Measurements from ENCODE around the gene ST3GAL3. TPM values are rescaled to one million over a fixed set of nuclear protein-coding genes. Genes with fewer than 3 reads are reported as not detected.
"Not testable (repeated sequence)": the region's sequence is repeated elsewhere in the genome, so short reads cannot be mapped to it uniquely, and the experiment has no call there.

Gene ST3GAL3
- polyA plus RNA-seq, 1 of the 3 experiments (the other 2 are of a cell fraction), result 20.6 TPM

- TF ChIP-seq EZH2phosphoT487 (IDR thresholded peaks at IDR 0.05; ENCODE audit: borderline replicate concordance, low read depth), result no peak
- no peak for TF ChIP-seq FOXM1 (IDR thresholded peaks at IDR 0.05; ENCODE audit: low read depth)
These were observed 68.9 kb downstream of the ST3GAL3 start (continued) for GRCh38 chr1:43776043-43776761.

DNA sequence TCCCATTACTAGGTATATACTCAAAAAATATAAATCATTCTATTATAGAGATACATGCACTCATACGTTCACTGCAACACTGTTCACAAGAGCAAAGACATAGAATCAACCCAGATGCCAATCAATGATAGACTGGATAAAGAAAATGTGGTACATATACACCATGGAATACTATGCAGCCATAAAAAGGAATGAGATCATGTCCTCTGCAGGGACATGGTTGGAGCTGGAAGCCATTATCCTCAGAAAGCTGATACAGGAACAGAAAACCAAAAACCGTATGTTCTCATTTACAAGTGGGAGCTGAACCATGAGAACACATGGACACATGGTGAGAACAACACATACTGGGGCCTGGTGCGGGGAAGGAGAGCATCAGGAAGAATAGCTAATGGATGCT, 70.6 kb downstream of the ST3GAL3 start:
- H3K4me3 ChIP-seq (ENCODE audit: low read depth in 2 of 2, low read length in 1 of 2); H3K79me2 ChIP-seq (ENCODE audit: insufficient read depth); H3K27me3 ChIP-seq (ENCODE audit: insufficient read depth); DNase-seq; POLR2A ChIA-PET; CTCF ChIA-PET; H3K9me2 ChIP-seq; H3K9ac ChIP-seq; H3K4me1 ChIP-seq (ENCODE audit: control insufficient read depth in 1 of 2, insufficient read depth in 2 of 2, low read depth in 1 of 2, low read length in 1 of 2); H3K4me2 ChIP-seq; H3K9me3 ChIP-seq; H3K27ac ChIP-seq (ENCODE audit: low read depth in 2 of 2, low read length in 1 of 2); H2AFZ ChIP-seq (ENCODE audit: low read depth); H4K20me1 ChIP-seq (ENCODE audit: insufficient read depth): not testable (repeated sequence)
- Histone ChIP-seq H3F3A (replicated peaks; ENCODE audit: insufficient read depth) (peaks cover 18% of the 10 kb centered on the region), H3K36me3 (replicated peaks in 1 of 2; ENCODE audit: control insufficient read depth in 1 of 2, insufficient read depth in 2 of 2, low read length in 1 of 2) (peaks cover 0 to 32% of the 10 kb centered on the region in 2 experiments)
- whole genome bisulfite sequencing (ENCODE audit: low lambda C conversion rate), result 88% methylated on average over 3 of the region's 3 CpGs

DNA sequence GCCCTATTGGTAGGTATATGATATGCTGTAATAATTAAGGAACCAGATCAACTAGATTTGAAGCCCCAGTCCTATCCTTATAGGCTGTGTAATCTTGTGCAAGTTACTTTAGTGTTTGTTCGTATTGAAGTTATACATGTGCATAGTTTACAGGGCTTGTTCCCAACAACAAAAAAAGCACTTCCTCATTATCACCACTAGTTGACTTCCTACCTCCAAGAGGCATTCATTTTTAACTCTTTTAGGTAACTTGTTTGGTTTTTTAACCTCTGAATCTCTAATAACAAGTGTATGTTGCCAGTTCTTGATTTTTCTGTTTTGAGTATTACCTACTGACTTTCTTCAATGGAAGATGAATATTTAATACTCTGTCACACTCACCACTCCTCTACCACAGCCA, 71.9 kb downstream of the ST3GAL3 start:
- WGBS (ENCODE audit: low lambda C conversion rate), result 93% methylated on average over 1 of the region's 1 CpG
- ChIA-PET CTCF (no interaction called here), POLR2A (no interaction called here)
- Histone ChIP-seq H2AFZ (ENCODE audit: low read depth) (no peak overlapping the region), H3K9ac (no peak overlapping the region), H3K4me1 (ENCODE audit: control insufficient read depth in 1 of 2, insufficient read depth in 2 of 2, low read depth in 1 of 2, low read length in 1 of 2) (peaks cover 9 to 14% of the 10 kb centered on the region in 2 experiments; a peak in 2 of 4 replicates), H3K36me3 (replicated peaks in 1 of 2; ENCODE audit: control insufficient read depth in 1 of 2, insufficient read depth in 2 of 2, low read length in 1 of 2) (peaks cover 0 to 24% of the 10 kb centered on the region in 2 experiments), H3K27ac (ENCODE audit: low read depth in 2 of 2, low read length in 1 of 2) (no peak overlapping the region), H3K9me3 (peaks cover 4% of the 10 kb centered on the region; the same call in 1 of the 2 replicates), H3F3A (replicated peaks; ENCODE audit: insufficient read depth) (peaks cover 13% of the 10 kb centered on the region), H3K79me2 (ENCODE audit: insufficient read depth) (peaks cover 8% of the 10 kb centered on the region), H4K20me1 (ENCODE audit: insufficient read depth) (no peaks in the 10 kb centered on the region), H3K27me3 (ENCODE audit: insufficient read depth) (no peaks in the 10 kb centered on the region), H3K9me2 (no peaks in the 10 kb centered on the region), H3K4me3 (ENCODE audit: low read depth in 2 of 2, low read length in 1 of 2) (no peak overlapping the region), H3K4me2 (no peak overlapping the region)
- no peak for DNase-seq
- TF ChIP-seq, protein P1, sequence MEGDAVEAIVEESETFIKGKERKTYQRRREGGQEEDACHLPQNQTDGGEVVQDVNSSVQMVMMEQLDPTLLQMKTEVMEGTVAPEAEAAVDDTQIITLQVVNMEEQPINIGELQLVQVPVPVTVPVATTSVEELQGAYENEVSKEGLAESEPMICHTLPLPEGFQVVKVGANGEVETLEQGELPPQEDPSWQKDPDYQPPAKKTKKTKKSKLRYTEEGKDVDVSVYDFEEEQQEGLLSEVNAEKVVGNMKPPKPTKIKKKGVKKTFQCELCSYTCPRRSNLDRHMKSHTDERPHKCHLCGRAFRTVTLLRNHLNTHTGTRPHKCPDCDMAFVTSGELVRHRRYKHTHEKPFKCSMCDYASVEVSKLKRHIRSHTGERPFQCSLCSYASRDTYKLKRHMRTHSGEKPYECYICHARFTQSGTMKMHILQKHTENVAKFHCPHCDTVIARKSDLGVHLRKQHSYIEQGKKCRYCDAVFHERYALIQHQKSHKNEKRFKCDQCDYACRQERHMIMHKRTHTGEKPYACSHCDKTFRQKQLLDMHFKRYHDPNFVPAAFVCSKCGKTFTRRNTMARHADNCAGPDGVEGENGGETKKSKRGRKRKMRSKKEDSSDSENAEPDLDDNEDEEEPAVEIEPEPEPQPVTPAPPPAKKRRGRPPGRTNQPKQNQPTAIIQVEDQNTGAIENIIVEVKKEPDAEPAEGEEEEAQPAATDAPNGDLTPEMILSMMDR (IDR thresholded peaks at IDR 0.05), result no peak
- TF ChIP-seq TAF1 (IDR thresholded peaks at IDR 0.05; ENCODE audit: borderline replicate concordance, low read depth, low read length) (no peak), MXI1 (IDR thresholded peaks at IDR 0.05; ENCODE audit: low read depth, low read length) (no peak), GATA2 (CRISPR knock-in tag; IDR thresholded peaks at IDR 0.05) (no peak), SIN3A (IDR thresholded peaks at IDR 0.05; ENCODE audit: borderline replicate concordance, low read depth, low read length) (no peak), FOXM1 (IDR thresholded peaks at IDR 0.05; ENCODE audit: low read depth) (no peak), FOSL2 (IDR thresholded peaks at IDR 0.05; ENCODE audit: borderline replicate concordance, low read depth) (no peak), MEF2A (IDR thresholded peaks at IDR 0.05; ENCODE audit: borderline replicate concordance, low read depth) (no peak), TCF12 (IDR thresholded peaks at IDR 0.05) (no peak), JUND (IDR thresholded peaks at IDR 0.05) (no peak)
- TF ChIP-seq, protein P2, sequence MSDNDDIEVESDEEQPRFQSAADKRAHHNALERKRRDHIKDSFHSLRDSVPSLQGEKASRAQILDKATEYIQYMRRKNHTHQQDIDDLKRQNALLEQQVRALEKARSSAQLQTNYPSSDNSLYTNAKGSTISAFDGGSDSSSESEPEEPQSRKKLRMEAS (IDR thresholded peaks at IDR 0.05; ENCODE audit: low read depth), result no peak
- TF ChIP-seq, protein P3, sequence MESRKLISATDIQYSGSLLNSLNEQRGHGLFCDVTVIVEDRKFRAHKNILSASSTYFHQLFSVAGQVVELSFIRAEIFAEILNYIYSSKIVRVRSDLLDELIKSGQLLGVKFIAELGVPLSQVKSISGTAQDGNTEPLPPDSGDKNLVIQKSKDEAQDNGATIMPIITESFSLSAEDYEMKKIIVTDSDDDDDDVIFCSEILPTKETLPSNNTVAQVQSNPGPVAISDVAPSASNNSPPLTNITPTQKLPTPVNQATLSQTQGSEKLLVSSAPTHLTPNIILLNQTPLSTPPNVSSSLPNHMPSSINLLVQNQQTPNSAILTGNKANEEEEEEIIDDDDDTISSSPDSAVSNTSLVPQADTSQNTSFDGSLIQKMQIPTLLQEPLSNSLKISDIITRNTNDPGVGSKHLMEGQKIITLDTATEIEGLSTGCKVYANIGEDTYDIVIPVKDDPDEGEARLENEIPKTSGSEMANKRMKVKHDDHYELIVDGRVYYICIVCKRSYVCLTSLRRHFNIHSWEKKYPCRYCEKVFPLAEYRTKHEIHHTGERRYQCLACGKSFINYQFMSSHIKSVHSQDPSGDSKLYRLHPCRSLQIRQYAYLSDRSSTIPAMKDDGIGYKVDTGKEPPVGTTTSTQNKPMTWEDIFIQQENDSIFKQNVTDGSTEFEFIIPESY (IDR thresholded peaks at IDR 0.05; ENCODE audit: borderline replicate concordance, low read depth), result no peak
- TF ChIP-seq, protein P4, sequence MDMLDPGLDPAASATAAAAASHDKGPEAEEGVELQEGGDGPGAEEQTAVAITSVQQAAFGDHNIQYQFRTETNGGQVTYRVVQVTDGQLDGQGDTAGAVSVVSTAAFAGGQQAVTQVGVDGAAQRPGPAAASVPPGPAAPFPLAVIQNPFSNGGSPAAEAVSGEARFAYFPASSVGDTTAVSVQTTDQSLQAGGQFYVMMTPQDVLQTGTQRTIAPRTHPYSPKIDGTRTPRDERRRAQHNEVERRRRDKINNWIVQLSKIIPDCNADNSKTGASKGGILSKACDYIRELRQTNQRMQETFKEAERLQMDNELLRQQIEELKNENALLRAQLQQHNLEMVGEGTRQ (IDR thresholded peaks at IDR 0.05; ENCODE audit: borderline replicate concordance, low read depth, low read length), result no peak
- TF ChIP-seq, protein P5, sequence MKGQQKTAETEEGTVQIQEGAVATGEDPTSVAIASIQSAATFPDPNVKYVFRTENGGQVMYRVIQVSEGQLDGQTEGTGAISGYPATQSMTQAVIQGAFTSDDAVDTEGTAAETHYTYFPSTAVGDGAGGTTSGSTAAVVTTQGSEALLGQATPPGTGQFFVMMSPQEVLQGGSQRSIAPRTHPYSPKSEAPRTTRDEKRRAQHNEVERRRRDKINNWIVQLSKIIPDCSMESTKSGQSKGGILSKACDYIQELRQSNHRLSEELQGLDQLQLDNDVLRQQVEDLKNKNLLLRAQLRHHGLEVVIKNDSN (IDR thresholded peaks at IDR 0.05; ENCODE audit: borderline replicate concordance, low read depth), result no peak

All from SK-N-SH (cell line).